GM21786 (cell line): ENCODE measurements around the gene TTN.

ENCODE experiments used
- ATAC-seq: cut with Tn5 transposase; IDR thresholded peaks from one replicate; pipeline ENCODE4 v1.9.1; 2021; ENCODE audit not compliant: unreplicated experiment

TTN gene

GRCh38 chr2:178819147-178819875 lies 12.1 kb upstream of the TTN start:
- ATAC-seq: peak; percentile 22

DNA sequence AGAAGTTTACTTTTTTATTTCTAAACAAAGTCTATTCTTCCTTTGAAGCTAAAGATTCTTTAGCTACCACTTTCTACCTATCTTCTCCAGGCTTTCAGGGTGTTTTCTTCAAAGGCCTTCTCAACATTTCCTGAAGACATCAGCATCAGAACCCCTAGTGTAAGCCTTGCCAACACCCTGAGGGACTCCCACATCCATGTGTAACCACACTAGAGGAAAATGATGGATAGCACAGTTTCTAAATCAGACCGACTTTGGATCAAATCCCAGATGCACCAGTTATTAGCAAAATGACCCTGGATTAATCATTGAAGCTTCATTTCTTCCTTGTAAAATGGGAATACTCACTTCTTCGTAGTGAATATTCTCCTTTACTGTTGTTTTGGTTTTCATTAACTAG lies 4.7 kb upstream of the TTN start:
- no peak for ATAC-seq

DNA sequence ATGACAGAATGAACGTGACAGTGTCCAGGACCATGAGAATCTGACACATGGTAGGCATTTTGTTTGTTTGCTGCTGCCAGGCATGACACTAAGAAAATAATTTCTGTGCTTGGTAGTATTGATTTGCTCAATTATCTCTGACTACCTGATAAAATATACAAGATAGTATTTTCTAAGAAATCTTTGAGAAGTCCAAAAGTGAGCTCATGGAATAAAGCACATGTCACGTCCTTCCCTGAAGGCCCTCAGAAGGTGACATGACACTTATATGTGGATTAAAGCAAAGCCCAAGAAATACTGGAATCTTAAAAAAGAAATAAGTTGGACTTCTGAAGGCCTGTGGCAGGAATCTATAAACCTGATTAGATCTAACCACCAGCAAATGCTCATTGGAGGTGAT lies 3.8 kb upstream of the TTN start:
- ATAC-seq: no peak

DNA sequence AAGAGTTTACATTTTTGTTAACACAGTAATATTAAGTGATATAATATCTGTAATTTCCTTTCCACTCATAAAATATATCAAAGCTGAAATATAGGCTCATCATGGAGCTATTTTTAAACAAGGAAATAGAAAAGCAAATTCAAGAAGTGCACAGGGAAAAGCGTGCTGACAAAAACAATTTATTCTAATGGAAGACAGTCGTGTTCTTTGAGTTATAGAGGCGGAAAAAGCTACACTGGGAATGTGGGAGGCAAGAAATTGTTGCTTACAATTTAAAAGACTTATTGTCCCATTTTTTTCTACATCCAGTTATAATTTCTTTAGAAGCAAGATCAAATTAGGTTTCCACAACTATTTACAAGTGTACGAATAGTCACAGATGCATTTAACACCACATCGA lies 3.2 kb upstream of the TTN start:
- ATAC-seq: no peak

DNA sequence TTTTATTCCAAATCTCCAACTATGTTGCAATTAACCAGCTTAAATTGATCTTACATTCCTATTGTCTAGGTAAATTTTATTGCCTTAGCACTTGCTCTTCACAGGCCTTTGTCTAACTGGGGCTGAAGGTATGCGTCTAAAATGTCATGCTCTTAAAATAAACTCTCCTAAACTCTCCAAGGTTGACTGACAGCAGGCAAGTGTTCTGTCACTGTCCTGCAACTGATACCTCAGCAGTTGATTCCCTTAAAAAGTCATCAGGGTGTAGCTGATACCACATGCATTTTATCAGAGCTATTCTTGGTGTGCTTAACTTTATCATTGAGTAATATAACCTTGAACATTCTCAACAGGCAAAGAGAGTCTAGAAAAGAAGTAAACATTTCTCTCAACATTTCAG lies 680 bp downstream of the TTN start:
- no peak for ATAC-seq

GRCh38 chr2:178805457-178805856 lies 1.8 kb downstream of the TTN start:
- ATAC-seq: no peak

DNA sequence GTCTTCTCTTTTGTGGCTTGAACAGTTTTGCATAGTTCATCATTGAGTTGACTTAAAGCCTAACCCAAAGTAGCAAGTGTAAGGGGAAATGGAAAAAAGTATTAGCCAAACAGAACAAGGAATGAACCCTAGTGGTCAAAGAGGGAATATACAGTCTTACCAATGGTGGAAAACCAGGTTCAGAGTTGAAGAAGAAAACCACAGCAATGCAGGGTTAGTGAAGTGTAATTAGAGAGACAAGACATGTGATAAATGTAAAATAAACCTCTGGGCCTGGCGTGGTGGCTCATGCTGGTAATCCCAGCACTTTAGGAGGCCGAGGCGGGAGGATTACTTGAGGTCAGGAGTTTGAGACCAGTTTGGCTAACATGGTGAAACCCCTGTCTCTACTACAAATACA lies 2.4 kb downstream of the TTN start:
- peak; percentile 78 for ATAC-seq

DNA sequence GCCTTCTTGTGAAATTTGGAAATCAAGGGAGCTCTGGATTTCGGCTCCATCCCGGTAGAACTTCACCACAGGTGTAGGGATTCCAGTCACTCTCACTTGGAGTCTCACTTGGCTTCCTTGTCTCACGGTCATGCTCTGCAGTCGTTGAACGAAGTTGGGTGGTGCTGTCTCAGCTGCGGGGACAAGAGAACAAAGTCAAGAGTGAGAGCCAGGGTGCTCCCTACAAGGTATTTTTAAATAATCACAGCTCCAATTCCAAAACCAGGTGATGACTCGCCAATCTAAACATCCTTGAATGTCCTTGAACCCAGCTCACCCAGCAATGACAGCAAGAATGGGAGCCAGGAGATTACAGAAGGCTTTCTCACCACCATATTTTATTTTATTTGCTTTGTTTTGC lies 6.7 kb downstream of the TTN start:
- no peak for ATAC-seq

- ATAC-seq: no peak
Observed at GRCh38 chr2:178799305-178799704, 7.9 kb downstream of the TTN start.

- no peak for ATAC-seq
Observed at GRCh38 chr2:178796079-178796677, 11.0 kb downstream of the TTN start.

DNA sequence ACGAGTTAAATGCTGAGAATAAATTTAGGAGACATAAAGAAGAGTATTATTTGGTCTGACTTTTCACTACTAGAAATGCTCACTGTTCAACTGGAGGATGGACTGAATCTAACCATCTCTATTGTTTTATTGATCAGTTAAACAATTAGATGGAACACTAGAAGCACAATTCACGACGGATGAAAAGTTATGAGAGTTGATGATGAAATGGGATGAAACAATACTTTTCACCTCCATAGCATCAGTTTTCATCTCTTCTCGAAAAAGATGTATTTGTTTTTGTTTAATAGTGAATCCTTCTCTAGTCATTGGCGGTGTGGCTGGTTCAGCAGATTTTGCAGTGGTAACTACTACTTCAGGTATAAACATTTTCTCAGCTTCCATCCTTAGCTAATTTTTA lies 19.3 kb downstream of the TTN start:
- no peak for ATAC-seq

DNA sequence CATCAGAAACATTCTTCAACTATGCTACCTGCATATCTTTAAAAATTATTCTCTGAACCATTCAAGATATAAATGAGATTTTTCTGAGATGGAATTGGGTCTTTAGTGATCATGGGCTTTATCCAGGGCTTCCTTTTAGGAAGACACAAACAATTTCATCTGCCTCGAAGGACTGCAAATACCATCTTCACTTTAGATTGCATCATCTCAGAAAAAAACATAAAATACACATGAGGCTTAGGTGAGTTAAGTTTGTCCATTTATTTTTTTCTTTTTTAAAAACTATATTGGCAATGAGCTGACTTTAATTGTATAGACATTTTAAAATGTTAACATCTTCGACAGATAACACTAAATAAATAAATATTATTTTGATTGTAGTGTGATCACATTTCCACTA lies 20.1 kb downstream of the TTN start:
- no peak for ATAC-seq

- no peak for ATAC-seq
Observed at GRCh38 chr2:178783889-178784288, 23.3 kb downstream of the TTN start.

DNA sequence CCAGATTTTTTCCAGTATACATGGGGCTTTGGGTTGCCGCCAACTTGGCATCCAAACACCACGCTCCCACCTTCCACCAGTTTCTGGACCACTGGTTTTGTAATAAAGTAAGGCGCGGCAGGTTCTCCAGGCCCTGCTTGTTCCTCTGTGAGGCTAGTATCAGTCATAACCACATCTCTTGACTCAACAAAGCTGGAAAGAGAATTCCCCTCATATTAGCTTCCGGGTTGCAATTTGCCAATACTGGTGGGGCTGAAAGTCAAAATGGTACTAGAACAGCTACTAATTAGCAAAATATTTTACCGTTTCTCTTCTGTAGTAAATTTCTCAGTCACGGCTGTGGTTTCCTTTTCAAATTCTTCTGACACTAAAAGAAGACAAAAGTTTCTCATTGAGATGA lies 25.0 kb downstream of the TTN start:
- ATAC-seq: peak; percentile 69

DNA sequence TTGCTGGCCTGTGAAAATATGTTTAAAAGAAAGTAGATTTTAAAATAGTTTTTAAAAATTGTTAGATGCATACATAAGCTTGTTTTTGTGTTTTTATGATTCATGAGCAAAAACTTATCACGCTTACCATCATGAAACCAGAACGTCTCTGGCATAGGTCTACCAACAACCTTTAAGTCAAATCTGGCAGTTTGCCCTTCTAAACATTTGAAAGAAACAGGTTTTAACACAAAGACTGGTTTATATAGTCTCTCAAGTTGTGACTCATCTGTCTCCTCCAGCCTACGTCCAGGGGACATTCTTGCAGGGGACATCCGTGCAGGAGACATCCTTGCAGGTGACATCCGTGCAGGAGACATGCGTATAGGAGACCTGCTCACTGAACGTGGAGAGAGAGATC lies 29.6 kb downstream of the TTN start:
- no peak for ATAC-seq

GRCh38 chr2:178776751-178777150 lies 30.5 kb downstream of the TTN start:
- no peak for ATAC-seq

DNA sequence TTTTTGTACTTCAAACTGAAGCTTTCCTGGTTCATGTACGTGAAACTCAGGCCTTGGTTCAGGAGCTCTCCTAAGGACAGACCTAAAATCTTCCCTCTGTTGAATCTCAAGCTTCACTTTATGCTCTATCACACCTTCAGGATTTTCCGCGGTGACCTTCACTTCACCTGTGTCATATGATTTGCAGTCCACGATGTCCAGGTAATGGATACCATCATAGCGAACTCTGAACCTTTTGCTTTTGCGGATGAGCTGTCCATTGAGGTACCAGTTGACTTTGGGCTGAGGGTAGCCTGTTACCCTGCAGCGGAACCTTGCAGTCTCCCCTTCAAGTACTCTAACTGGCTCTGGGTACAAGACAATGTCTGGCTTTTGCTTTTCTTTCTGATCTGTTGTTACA lies 31.2 kb downstream of the TTN start:
- no peak for ATAC-seq

GRCh38 chr2:178770518-178770917 lies 36.7 kb downstream of the TTN start:
- no peak for ATAC-seq

GRCh38 chr2:178767094-178768060 lies 39.8 kb downstream of the TTN start:
- no peak for ATAC-seq

- ATAC-seq: no peak
Observed at GRCh38 chr2:178764097-178764496, 43.1 kb downstream of the TTN start.

GRCh38 chr2:178761759-178762371 lies 45.4 kb downstream of the TTN start:
- ATAC-seq: peak; percentile 71
